ENCODE results near the gene TLE5. TPM values are rescaled to one million over a fixed set of nuclear protein-coding genes. Genes with fewer than 3 reads are reported as not detected.

TLE5 gene
- total RNA-seq, 1 donor from 2014 or later = 401 TPM

DNA sequence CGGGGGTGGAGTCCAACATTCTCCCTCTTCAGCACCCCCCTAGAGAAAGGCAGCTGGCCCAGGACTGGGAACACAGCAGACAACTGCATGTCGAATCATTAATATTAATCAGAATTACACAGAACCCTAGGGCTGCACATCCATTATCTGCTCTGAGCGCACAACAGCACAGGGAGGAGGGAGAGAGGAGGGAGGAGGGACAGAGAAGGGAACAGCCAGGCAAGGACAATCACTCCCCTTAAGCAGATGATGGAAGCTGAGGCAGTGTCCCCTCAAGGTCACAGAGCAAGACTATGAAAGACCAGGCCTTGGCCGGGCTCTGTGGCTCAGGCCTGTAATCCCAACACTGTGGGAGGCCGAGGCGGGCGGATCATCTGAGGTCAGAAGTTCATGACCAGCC is 59.2 kb downstream of the TLE5 start:
- DNase-seq (ENCODE audit: extremely low read depth, low read depth, low spot score) = no peak

Other genes starting within 250 kb of the TLE5 start
- 2.7 and 5.4 TPM in 2 replicates for gene ZNF554, start 242.6 kb downstream of the TLE5 start, total RNA-seq
- gene ZNF555, start 221.0 kb downstream of the TLE5 start, total RNA-seq = 5.8 and 9.1 TPM in 2 replicates
- gene ZNF556, start 195.2 kb downstream of the TLE5 start, total RNA-seq = not detected in 2 replicates
- gene ZNF57, start 161.6 kb downstream of the TLE5 start, total RNA-seq = 2.1 and 5.8 TPM in 2 replicates
- gene ZNF77, start 117.5 kb downstream of the TLE5 start, total RNA-seq = 2.7 and 3.4 TPM in 2 replicates
- 0.58 and 0.88 TPM in 2 replicates for gene TLE6, start 84.9 kb downstream of the TLE5 start, total RNA-seq
- gene TLE2, start 33.2 kb downstream of the TLE5 start, total RNA-seq = 20.8 and 32.8 TPM in 2 replicates
- gene GNA11, start 31.9 kb upstream of the TLE5 start, total RNA-seq = 77.3 and 105 TPM in 2 replicates
- 0.06 and 0.53 TPM in 2 replicates for gene GNA15, start 73.5 kb upstream of the TLE5 start, total RNA-seq
- gene S1PR4, start 116.3 kb upstream of the TLE5 start, total RNA-seq = 2.1 TPM in 1 of 2 replicates, not detected in the other
- 78.8 and 90.0 TPM in 2 replicates for gene NCLN, start 123.4 kb upstream of the TLE5 start, total RNA-seq
- gene CELF5, start 162.2 kb upstream of the TLE5 start, total RNA-seq = 0.41 TPM in 1 of 2 replicates, not detected in the other

Data from glomerular endothelial cell (primary cell).